K562 (cell line): Measurements from ENCODE around the gene TCOF1. TPM values are rescaled to one million over a fixed set of nuclear protein-coding genes. Genes with fewer than 3 reads are reported as not detected.

Source experiments
- CHD2 ChIP-seq: IDR thresholded peaks from 2 replicates; pipeline ENCODE4 v1.6.1; 2011; ENCODE audit warnings: low read depth, low read length
- FOXP4 ChIP-seq: sonication (generic); formaldehyde crosslinking; IDR thresholded peaks from 2 replicates; pipeline ENCODE4 v1.8.0; 2022; ENCODE audit warnings: mild to moderate bottlenecking, missing genetic modification reagents, borderline replicate concordance
- POLR3G ChIP-seq: IDR thresholded peaks from 2 replicates; pipeline ENCODE4 v1.6.1; 2011; ENCODE audit not compliant: insufficient read length, insufficient replicate concordance; ENCODE audit errors: extremely low read depth
- TEAD2 ChIP-seq: fragments of 450-650 bp; IDR thresholded peaks from 2 replicates; pipeline ENCODE4 v1.6.1; 2016; ENCODE audit warnings: missing genetic modification characterization, control low read depth, missing compliant biosample characterization
- TFAP4 ChIP-seq: sonication (generic); formaldehyde crosslinking; IDR thresholded peaks from 2 replicates; pipeline ENCODE4 v1.8.0; 2022; ENCODE audit warnings: missing genetic modification reagents, mild to moderate bottlenecking, moderate library complexity, borderline replicate concordance
- XRCC3 ChIP-seq: fragments of 450-650 bp; IDR thresholded peaks from 2 replicates; pipeline ENCODE4 v1.6.1; 2017; ENCODE audit warnings: mild to moderate bottlenecking, moderate library complexity
- XRCC5 ChIP-seq: fragments of 200-400 bp; formaldehyde crosslinking; IDR thresholded peaks from 2 replicates; pipeline ENCODE4 v1.6.1; 2017; ENCODE audit warnings: low read depth, mild to moderate bottlenecking, low read length
- ZNF121 ChIP-seq: sonication (generic); formaldehyde crosslinking; conservative IDR thresholded peaks from 2 replicates; pipeline ENCODE4 v1.8.0; 2022; ENCODE audit warnings: missing genetic modification reagents
- polyA plus RNA-seq, 8 experiments: library from polyadenylated mRNA; depleted of rRNA in 4 of 8; stranded (reverse) in 5 of 8; unstranded in 3 of 8; fragments of >200 nt; fragmentation: Nextera tagmentation in 2 of 8; fragmentation: Illumina TruSeq in 1 of 8; extraction: Ambion mirVana in 2 of 8; extraction: Trizol in 1 of 8; gene quantifications; 2 replicates each; pipeline versions ENCODE4 v1.2.1 to v1.2.3, GENCODE V29; 2011 to 2014; ENCODE audit warnings: inconsistent platforms in 1 of 8, missing spikeins in 1 of 8
- total RNA-seq, 7 experiments: library from RNA; depleted of rRNA in 6 of 7; stranded (reverse); fragments of >200 nt in 6 of 7; fragmentation: Illumina TruSeq in 2 of 7; extraction: Trizol in 2 of 7; gene quantifications; 2 replicates each; pipeline versions ENCODE4 v1.2.1 to v1.2.3, GENCODE V29; 2011 to 2021; ENCODE audit warnings: low replicate concordance in 1 of 7
- TF ChIP-seq, protein P1 (sequence below): fragments of 450-650 bp; IDR thresholded peaks from 2 replicates; pipeline ENCODE4 v1.7.1; 2018; ENCODE audit warnings: mild to moderate bottlenecking, low read depth; ENCODE audit not compliant: partially characterized antibody

Gene TCOF1
- total and polyA plus RNA-seq, 9 of the 15 experiments (the other 6 are each of a cell fraction or from before 2014, with no cell fraction given): 9.8 to 134 (median 61.7) TPM

GRCh38 chr5:150399524-150400211, 42.2 kb downstream of the TCOF1 start (continued):
- TF ChIP-seq FOXP4 (CRISPR knock-in tag) (no peak), CHD2 (no peak), XRCC3 (no peak), XRCC5 (no peak), TFAP4 (no peak), ZNF121 (no peak), TEAD2 (no peak), POLR3G (no peak)
- TF ChIP-seq, protein P1, sequence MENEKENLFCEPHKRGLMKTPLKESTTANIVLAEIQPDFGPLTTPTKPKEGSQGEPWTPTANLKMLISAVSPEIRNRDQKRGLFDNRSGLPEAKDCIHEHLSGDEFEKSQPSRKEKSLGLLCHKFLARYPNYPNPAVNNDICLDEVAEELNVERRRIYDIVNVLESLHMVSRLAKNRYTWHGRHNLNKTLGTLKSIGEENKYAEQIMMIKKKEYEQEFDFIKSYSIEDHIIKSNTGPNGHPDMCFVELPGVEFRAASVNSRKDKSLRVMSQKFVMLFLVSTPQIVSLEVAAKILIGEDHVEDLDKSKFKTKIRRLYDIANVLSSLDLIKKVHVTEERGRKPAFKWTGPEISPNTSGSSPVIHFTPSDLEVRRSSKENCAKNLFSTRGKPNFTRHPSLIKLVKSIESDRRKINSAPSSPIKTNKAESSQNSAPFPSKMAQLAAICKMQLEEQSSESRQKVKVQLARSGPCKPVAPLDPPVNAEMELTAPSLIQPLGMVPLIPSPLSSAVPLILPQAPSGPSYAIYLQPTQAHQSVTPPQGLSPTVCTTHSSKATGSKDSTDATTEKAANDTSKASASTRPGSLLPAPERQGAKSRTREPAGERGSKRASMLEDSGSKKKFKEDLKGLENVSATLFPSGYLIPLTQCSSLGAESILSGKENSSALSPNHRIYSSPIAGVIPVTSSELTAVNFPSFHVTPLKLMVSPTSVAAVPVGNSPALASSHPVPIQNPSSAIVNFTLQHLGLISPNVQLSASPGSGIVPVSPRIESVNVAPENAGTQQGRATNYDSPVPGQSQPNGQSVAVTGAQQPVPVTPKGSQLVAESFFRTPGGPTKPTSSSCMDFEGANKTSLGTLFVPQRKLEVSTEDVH: no peak
